WTC11 (cell line): ENCODE measurements around the gene TTI1. TPM values are rescaled to one million over a fixed set of nuclear protein-coding genes. Genes with fewer than 3 reads are reported as not detected.
A peak's percentile ranks its signal among the peaks of the same experiment; 100 is the strongest.

Experiments
- ATAC-seq: fragments of 200-7000 bp; cut with Tn5 transposase; 2 replicates; pipeline ENCODE4 v1.10.0; 2021; ENCODE audit warnings: mild to moderate bottlenecking, moderate library complexity
- CTCF ChIA-PET: fragments of 300-600 bp; sonication (Branson Sonifier 250); formaldehyde crosslinking; loops from one replicate; lab custom pipeline; 2021; ENCODE audit warnings: antibody characterized with exemption; lab: Charles Lee
- POLR2A ChIA-PET: fragments of 350-600 bp; sonication (Branson Sonifier 250); formaldehyde crosslinking; loops from one replicate; lab custom pipeline; 2021; ENCODE audit warnings: antibody characterized with exemption; lab: Charles Lee
- DNase-seq: peaks from one replicate; pipeline ENCODE4 v3.0.0; 2021; ENCODE audit warnings: low spot score
- H3K27ac Mint-ChIP-seq: 2 replicates; pipeline ENCODE4 v1.8.0; 2021; ENCODE audit warnings: mixed read lengths
- H3K27me3 Mint-ChIP-seq: 2 replicates; pipeline ENCODE4 v1.8.0; 2021; ENCODE audit warnings: low read depth, mild to moderate bottlenecking, moderate library complexity, mixed read lengths
- H3K36me3 Mint-ChIP-seq: 2 replicates; pipeline ENCODE4 v1.8.0; 2021; ENCODE audit warnings: mixed read lengths
- H3K4me1 Mint-ChIP-seq: 2 replicates; pipeline ENCODE4 v1.8.0; 2022; ENCODE audit warnings: mixed read lengths
- H3K4me3 Mint-ChIP-seq: 2 replicates; pipeline ENCODE4 v1.8.0; 2021; ENCODE audit warnings: mild to moderate bottlenecking, moderate library complexity, mixed read lengths
- H3K9me3 Mint-ChIP-seq: 2 replicates; pipeline ENCODE4 v1.8.0; 2021; ENCODE audit warnings: mixed read lengths
- ATF1 ChIP-seq: sonication (generic); formaldehyde crosslinking; IDR thresholded peaks from 2 replicates; pipeline ENCODE4 v1.8.1; 2023; ENCODE audit warnings: mild to moderate bottlenecking, moderate library complexity, missing genetic modification reagents
- CBFB ChIP-seq: sonication (generic); formaldehyde crosslinking; IDR thresholded peaks from 2 replicates; pipeline ENCODE4 v1.8.1; 2022; ENCODE audit warnings: mild to moderate bottlenecking, low read depth, missing genetic modification reagents
- CREB1 ChIP-seq: sonication (generic); formaldehyde crosslinking; IDR thresholded peaks from 2 replicates; pipeline ENCODE4 v1.8.0; 2023; ENCODE audit warnings: mild to moderate bottlenecking, missing genetic modification reagents
- ELF4 ChIP-seq: sonication (generic); formaldehyde crosslinking; IDR thresholded peaks from 2 replicates; pipeline ENCODE4 v1.8.1; 2022; ENCODE audit warnings: low read depth, mild to moderate bottlenecking, moderate library complexity, missing genetic modification reagents
- GABPB1 ChIP-seq: sonication (generic); formaldehyde crosslinking; IDR thresholded peaks from 2 replicates; pipeline ENCODE4 v1.8.1; 2023; ENCODE audit warnings: mild to moderate bottlenecking, missing genetic modification reagents
- GRHL2 ChIP-seq: fragments of 250-450 bp; sonication (Bioruptor Pico); IDR thresholded peaks from 2 replicates; pipeline ENCODE4 v1.8.0; 2022; ENCODE audit warnings: mild to moderate bottlenecking, moderate library complexity; ENCODE audit not compliant: insufficient replicate concordance, severe bottlenecking
- HMGA2 ChIP-seq: fragments of 250-450 bp; sonication (Bioruptor Pico); IDR thresholded peaks from 2 replicates; pipeline ENCODE4 v1.4.0; 2021; ENCODE audit warnings: mild to moderate bottlenecking, moderate library complexity
- IRF2 ChIP-seq: sonication (generic); formaldehyde crosslinking; IDR thresholded peaks from 2 replicates; pipeline ENCODE4 v1.8.0; 2022; ENCODE audit warnings: low read depth, missing genetic modification reagents, borderline replicate concordance
- MYBL2 ChIP-seq: sonication (generic); formaldehyde crosslinking; IDR thresholded peaks from 2 replicates; pipeline ENCODE4 v1.8.1; 2023; ENCODE audit warnings: mild to moderate bottlenecking, moderate library complexity, missing genetic modification reagents
- NFATC4 ChIP-seq: fragments of 250-450 bp; sonication (Bioruptor Pico); IDR thresholded peaks from 2 replicates; pipeline ENCODE4 v1.9.0; 2021; ENCODE audit warnings: mild to moderate bottlenecking
- NR1H2 ChIP-seq: sonication (generic); formaldehyde crosslinking; IDR thresholded peaks from 2 replicates; pipeline ENCODE4 v1.9.0; 2021; ENCODE audit warnings: mild to moderate bottlenecking, moderate library complexity, missing genetic modification reagents
- RORB ChIP-seq: fragments of 250-450 bp; sonication (Bioruptor Pico); IDR thresholded peaks from 2 replicates; pipeline ENCODE4 v1.9.0; 2021; ENCODE audit warnings: mild to moderate bottlenecking
- ZNF219 ChIP-seq: sonication (generic); formaldehyde crosslinking; IDR thresholded peaks from 2 replicates; pipeline ENCODE4 v1.8.0; 2023; ENCODE audit warnings: missing genetic modification reagents, mild to moderate bottlenecking, borderline replicate concordance
- ZNF232 ChIP-seq: sonication (generic); formaldehyde crosslinking; IDR thresholded peaks from 2 replicates; pipeline ENCODE4 v1.8.0; 2022; ENCODE audit warnings: mild to moderate bottlenecking, missing genetic modification reagents
- total RNA-seq: library from RNA; stranded (reverse); gene quantifications from 3 replicates; pipeline ENCODE4 v1.2.3, GENCODE V29; 2021
- TF ChIP-seq, protein P1 (sequence below): sonication (generic); formaldehyde crosslinking; conservative IDR thresholded peaks from 2 replicates; pipeline ENCODE4 v1.8.1; 2022; ENCODE audit warnings: mild to moderate bottlenecking, missing genetic modification reagents
- TF ChIP-seq, protein P2 (sequence below): sonication (generic); formaldehyde crosslinking; IDR thresholded peaks from 2 replicates; pipeline ENCODE4 v1.8.0; 2023; ENCODE audit warnings: missing genetic modification reagents, mild to moderate bottlenecking, borderline replicate concordance
- TF ChIP-seq, protein P3 (sequence below): fragments of 250-450 bp; sonication (Bioruptor Pico); conservative IDR thresholded peaks from 2 replicates; pipeline ENCODE4 v1.9.0; 2021; ENCODE audit warnings: mild to moderate bottlenecking
- TF ChIP-seq, protein P4 (sequence below): fragments of 250-450 bp; sonication (Bioruptor Pico); IDR thresholded peaks from 2 replicates; pipeline ENCODE4 v1.9.0; 2021; ENCODE audit warnings: mild to moderate bottlenecking
- TF ChIP-seq, protein P5 (sequence below): sonication (generic); formaldehyde crosslinking; conservative IDR thresholded peaks from 2 replicates; pipeline ENCODE4 v1.8.1; 2023; ENCODE audit warnings: mild to moderate bottlenecking, low read depth, missing genetic modification reagents, moderate library complexity

Gene TTI1
- total RNA-seq, 1 experiment from 2014 or later: 43.5 TPM

DNA sequence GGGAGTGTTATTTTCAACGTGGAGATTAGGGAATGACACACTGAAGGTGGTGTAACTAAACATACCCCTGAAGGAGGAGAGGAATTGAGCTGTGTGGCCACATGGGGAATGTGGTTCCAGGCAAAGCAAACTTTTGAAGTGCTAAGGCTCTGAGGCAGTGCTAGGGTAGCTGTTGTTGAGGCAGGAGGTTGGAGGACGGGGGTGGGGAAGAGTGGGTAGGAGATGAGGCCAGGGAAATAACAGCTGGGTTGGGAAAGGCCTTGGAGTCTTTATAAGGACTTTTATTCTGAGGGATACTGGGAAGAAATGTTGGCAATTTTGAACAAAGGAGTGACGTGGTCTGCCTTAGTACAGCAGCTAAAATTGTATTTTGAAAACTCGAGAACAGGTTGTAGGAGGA, 13.3 kb upstream of the TTI1 start:
- Mint-ChIP-seq H3K9me3 (no peaks in the 10 kb centered on the region), H3K36me3 (peaks cover 36% of the 10 kb centered on the region), H3K4me3 (no peak overlapping the region), H3K4me1 (peaks cover 26% of the 10 kb centered on the region), H3K27ac (peak overlapping the region; percentile 75; the same call in 1 of the 2 replicates), H3K27me3 (no peaks in the 10 kb centered on the region)
- POLR2A ChIA-PET: no interaction called here
- TF ChIP-seq GABPB1 (no peak), NR1H2 (no peak), IRF2 (no peak), ZNF232 (CRISPR knock-in tag) (no peak), HMGA2 (CRISPR knock-in tag) (no peak), GRHL2 (no peak), CBFB (CRISPR knock-in tag) (no peak), CREB1 (CRISPR knock-in tag) (no peak), ELF4 (CRISPR knock-in tag) (no peak), ATF1 (CRISPR knock-in tag) (no peak), RORB (CRISPR knock-in tag) (no peak), MYBL2 (no peak), ZNF219 (no peak), NFATC4 (CRISPR knock-in tag) (no peak)
- TF ChIP-seq, protein P1, sequence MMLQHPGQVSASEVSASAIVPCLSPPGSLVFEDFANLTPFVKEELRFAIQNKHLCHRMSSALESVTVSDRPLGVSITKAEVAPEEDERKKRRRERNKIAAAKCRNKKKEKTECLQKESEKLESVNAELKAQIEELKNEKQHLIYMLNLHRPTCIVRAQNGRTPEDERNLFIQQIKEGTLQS (CRISPR knock-in tag): no peak
- TF ChIP-seq, protein P2, sequence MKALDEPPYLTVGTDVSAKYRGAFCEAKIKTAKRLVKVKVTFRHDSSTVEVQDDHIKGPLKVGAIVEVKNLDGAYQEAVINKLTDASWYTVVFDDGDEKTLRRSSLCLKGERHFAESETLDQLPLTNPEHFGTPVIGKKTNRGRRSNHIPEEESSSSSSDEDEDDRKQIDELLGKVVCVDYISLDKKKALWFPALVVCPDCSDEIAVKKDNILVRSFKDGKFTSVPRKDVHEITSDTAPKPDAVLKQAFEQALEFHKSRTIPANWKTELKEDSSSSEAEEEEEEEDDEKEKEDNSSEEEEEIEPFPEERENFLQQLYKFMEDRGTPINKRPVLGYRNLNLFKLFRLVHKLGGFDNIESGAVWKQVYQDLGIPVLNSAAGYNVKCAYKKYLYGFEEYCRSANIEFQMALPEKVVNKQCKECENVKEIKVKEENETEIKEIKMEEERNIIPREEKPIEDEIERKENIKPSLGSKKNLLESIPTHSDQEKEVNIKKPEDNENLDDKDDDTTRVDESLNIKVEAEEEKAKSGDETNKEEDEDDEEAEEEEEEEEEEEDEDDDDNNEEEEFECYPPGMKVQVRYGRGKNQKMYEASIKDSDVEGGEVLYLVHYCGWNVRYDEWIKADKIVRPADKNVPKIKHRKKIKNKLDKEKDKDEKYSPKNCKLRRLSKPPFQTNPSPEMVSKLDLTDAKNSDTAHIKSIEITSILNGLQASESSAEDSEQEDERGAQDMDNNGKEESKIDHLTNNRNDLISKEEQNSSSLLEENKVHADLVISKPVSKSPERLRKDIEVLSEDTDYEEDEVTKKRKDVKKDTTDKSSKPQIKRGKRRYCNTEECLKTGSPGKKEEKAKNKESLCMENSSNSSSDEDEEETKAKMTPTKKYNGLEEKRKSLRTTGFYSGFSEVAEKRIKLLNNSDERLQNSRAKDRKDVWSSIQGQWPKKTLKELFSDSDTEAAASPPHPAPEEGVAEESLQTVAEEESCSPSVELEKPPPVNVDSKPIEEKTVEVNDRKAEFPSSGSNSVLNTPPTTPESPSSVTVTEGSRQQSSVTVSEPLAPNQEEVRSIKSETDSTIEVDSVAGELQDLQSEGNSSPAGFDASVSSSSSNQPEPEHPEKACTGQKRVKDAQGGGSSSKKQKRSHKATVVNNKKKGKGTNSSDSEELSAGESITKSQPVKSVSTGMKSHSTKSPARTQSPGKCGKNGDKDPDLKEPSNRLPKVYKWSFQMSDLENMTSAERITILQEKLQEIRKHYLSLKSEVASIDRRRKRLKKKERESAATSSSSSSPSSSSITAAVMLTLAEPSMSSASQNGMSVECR: no peak
- TF ChIP-seq, protein P3, sequence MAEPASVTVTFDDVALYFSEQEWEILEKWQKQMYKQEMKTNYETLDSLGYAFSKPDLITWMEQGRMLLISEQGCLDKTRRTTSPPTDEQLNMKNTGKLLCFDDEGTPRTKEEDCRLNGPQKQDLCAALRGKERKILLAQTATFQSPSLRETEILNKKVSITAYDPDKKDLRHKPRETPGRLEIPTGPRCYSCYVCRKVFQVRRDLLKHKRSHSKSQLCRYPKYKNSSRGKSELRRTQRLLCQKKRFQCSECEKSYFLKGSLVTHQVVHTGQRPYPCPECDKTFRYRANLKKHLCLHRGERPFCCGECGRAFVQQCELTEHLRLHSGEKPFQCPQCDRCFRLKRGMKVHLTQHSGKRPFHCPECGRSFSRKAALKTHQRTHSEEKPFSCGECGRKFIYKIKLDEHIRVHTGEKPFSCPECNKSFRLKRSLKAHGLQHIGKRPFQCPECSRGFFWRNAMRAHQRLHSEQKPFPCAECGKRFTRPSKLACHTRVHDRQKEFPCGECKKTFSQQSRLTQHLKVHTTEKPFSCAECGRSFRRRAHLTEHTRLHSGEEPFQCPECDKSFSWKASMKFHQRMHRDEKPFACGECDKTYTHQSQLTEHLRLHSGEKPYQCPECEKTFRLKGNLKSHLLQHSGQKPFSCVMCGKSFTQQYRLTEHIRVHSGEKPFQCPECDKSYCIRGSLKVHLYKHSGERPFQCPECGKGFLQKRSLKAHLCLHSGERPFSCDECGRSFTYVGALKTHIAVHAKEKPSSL (CRISPR knock-in tag): no peak
- TF ChIP-seq, protein P4, sequence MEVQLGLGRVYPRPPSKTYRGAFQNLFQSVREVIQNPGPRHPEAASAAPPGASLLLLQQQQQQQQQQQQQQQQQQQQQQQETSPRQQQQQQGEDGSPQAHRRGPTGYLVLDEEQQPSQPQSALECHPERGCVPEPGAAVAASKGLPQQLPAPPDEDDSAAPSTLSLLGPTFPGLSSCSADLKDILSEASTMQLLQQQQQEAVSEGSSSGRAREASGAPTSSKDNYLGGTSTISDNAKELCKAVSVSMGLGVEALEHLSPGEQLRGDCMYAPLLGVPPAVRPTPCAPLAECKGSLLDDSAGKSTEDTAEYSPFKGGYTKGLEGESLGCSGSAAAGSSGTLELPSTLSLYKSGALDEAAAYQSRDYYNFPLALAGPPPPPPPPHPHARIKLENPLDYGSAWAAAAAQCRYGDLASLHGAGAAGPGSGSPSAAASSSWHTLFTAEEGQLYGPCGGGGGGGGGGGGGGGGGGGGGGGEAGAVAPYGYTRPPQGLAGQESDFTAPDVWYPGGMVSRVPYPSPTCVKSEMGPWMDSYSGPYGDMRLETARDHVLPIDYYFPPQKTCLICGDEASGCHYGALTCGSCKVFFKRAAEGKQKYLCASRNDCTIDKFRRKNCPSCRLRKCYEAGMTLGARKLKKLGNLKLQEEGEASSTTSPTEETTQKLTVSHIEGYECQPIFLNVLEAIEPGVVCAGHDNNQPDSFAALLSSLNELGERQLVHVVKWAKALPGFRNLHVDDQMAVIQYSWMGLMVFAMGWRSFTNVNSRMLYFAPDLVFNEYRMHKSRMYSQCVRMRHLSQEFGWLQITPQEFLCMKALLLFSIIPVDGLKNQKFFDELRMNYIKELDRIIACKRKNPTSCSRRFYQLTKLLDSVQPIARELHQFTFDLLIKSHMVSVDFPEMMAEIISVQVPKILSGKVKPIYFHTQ (CRISPR knock-in tag): no peak
- TF ChIP-seq, protein P5, sequence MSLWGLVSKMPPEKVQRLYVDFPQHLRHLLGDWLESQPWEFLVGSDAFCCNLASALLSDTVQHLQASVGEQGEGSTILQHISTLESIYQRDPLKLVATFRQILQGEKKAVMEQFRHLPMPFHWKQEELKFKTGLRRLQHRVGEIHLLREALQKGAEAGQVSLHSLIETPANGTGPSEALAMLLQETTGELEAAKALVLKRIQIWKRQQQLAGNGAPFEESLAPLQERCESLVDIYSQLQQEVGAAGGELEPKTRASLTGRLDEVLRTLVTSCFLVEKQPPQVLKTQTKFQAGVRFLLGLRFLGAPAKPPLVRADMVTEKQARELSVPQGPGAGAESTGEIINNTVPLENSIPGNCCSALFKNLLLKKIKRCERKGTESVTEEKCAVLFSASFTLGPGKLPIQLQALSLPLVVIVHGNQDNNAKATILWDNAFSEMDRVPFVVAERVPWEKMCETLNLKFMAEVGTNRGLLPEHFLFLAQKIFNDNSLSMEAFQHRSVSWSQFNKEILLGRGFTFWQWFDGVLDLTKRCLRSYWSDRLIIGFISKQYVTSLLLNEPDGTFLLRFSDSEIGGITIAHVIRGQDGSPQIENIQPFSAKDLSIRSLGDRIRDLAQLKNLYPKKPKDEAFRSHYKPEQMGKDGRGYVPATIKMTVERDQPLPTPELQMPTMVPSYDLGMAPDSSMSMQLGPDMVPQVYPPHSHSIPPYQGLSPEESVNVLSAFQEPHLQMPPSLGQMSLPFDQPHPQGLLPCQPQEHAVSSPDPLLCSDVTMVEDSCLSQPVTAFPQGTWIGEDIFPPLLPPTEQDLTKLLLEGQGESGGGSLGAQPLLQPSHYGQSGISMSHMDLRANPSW: no peak
- CTCF ChIA-PET: interaction anchor here (0.5 to 1.8 kb wide), 5 partner anchors 11 to 482 kb away, joined by 3 to 14 read pairs (median 5); partner anchors contain the start of gene TTI1
- ATAC-seq (peak; percentile 86), DNase-seq (peak; percentile 20)
